Measurements from ENCODE around the gene GGT5. TPM values are rescaled to one million over a fixed set of nuclear protein-coding genes. Genes with fewer than 3 reads are reported as not detected.
"Not testable (repeated sequence)": the region's sequence is repeated elsewhere in the genome, so short reads cannot be mapped to it uniquely, and the experiment has no call there.

The GGT5 gene
- total RNA-seq, 2 donors from 2014 or later: 81.3 to 175 TPM

GRCh38 chr22:24224468-24224867 is 20.4 kb downstream of the GGT5 start:
- Histone ChIP-seq H3K27ac (no peak overlapping the region), H3K4me1 (ENCODE audit: control insufficient read depth in 1 of 2, low read depth in 2 of 2) (no peaks in the 10 kb centered on the region), H3K27me3 (replicated peaks; ENCODE audit: insufficient read depth) (no peaks in the 10 kb centered on the region), H3K36me3 (no peaks in the 10 kb centered on the region), H3K4me3 (no peak overlapping the region), H3K9me3 (no peaks in the 10 kb centered on the region)
- DNase-seq (ENCODE audit: low spot score) (no peak), ATAC-seq (ENCODE audit: insufficient number of reproducible peaks, low FRiP score, low read depth) (no peak)
- no peak for TF ChIP-seq CTCF (IDR thresholded peaks at IDR 0.05)

GRCh38 chr22:24219750-24220149 is 25.1 kb downstream of the GGT5 start:
- Histone ChIP-seq H3K4me3 (no peak overlapping the region), H3K9me3 (no peaks in the 10 kb centered on the region), H3K27ac (no peak overlapping the region), H3K4me1 (ENCODE audit: control insufficient read depth in 1 of 2, low read depth in 2 of 2) (no peaks in the 10 kb centered on the region), H3K36me3 (no peaks in the 10 kb centered on the region), H3K27me3 (replicated peaks; ENCODE audit: insufficient read depth) (no peaks in the 10 kb centered on the region)
- DNase-seq (ENCODE audit: low spot score) (no peak), ATAC-seq (ENCODE audit: insufficient number of reproducible peaks, low FRiP score, low read depth) (no peak)
- TF ChIP-seq CTCF (IDR thresholded peaks at IDR 0.05): no peak

- no peaks in the 10 kb centered on the region for H3K4me1 ChIP-seq (ENCODE audit: control insufficient read depth in 1 of 2, low read depth in 2 of 2)
- no peak for TF ChIP-seq CTCF (IDR thresholded peaks at IDR 0.05)
- H3K4me3 ChIP-seq: no peak overlapping the region
- no peak overlapping the region for H3K27ac ChIP-seq
- H3K36me3 ChIP-seq: no peaks in the 10 kb centered on the region
- DNase-seq (ENCODE audit: low spot score): no peak
- no peaks in the 10 kb centered on the region for H3K9me3 ChIP-seq
- no peak for ATAC-seq (ENCODE audit: insufficient number of reproducible peaks, low FRiP score, low read depth)
- H3K27me3 ChIP-seq (replicated peaks; ENCODE audit: insufficient read depth): no peaks in the 10 kb centered on the region
Observed at GRCh38 chr22:24217384-24217783, 27.5 kb downstream of the GGT5 start.

GRCh38 chr22:24216541-24217209 is 28.2 kb downstream of the GGT5 start:
- Histone ChIP-seq H3K4me3 (no peak overlapping the region), H3K9me3 (no peaks in the 10 kb centered on the region), H3K27me3 (replicated peaks; ENCODE audit: insufficient read depth) (no peaks in the 10 kb centered on the region), H3K36me3 (no peaks in the 10 kb centered on the region), H3K27ac (no peak overlapping the region), H3K4me1 (ENCODE audit: control insufficient read depth in 1 of 2, low read depth in 2 of 2) (no peaks in the 10 kb centered on the region)
- ATAC-seq (ENCODE audit: insufficient number of reproducible peaks, low FRiP score, low read depth) (no peak), DNase-seq (ENCODE audit: low spot score) (no peak)
- TF ChIP-seq CTCF (IDR thresholded peaks at IDR 0.05): no peak

GRCh38 chr22:24214467-24215285 is 30.2 kb downstream of the GGT5 start:
- H3K9me3 ChIP-seq: no peaks in the 10 kb centered on the region
- ATAC-seq (ENCODE audit: insufficient number of reproducible peaks, low FRiP score, low read depth) (no peak), DNase-seq (ENCODE audit: low spot score) (no peak)
- no peak overlapping the region for H3K4me3 ChIP-seq
- H3K27me3 ChIP-seq (replicated peaks; ENCODE audit: insufficient read depth): no peaks in the 10 kb centered on the region
- H3K36me3 ChIP-seq: no peaks in the 10 kb centered on the region
- no peak overlapping the region for H3K27ac ChIP-seq
- no peaks in the 10 kb centered on the region for H3K4me1 ChIP-seq (ENCODE audit: control insufficient read depth in 1 of 2, low read depth in 2 of 2)
- no peak for TF ChIP-seq CTCF (IDR thresholded peaks at IDR 0.05)

GRCh38 chr22:24213111-24213510 is 31.8 kb downstream of the GGT5 start:
- not testable (repeated sequence) for H3K36me3 ChIP-seq; H3K27ac ChIP-seq; H3K4me3 ChIP-seq; H3K27me3 ChIP-seq (replicated peaks; ENCODE audit: insufficient read depth); H3K4me1 ChIP-seq (ENCODE audit: control insufficient read depth in 1 of 2, low read depth in 2 of 2); ATAC-seq (ENCODE audit: insufficient number of reproducible peaks, low FRiP score, low read depth); H3K9me3 ChIP-seq; DNase-seq (ENCODE audit: low spot score)

- not testable (repeated sequence) for H3K36me3 ChIP-seq; H3K4me3 ChIP-seq; H3K27me3 ChIP-seq (replicated peaks; ENCODE audit: insufficient read depth); H3K27ac ChIP-seq; ATAC-seq (ENCODE audit: insufficient number of reproducible peaks, low FRiP score, low read depth); H3K9me3 ChIP-seq; DNase-seq (ENCODE audit: low spot score)
- peaks cover 15 to 18% of the 10 kb centered on the region in 2 donors for H3K4me1 ChIP-seq (ENCODE audit: control insufficient read depth in 1 of 2, low read depth in 2 of 2)
Observed at GRCh38 chr22:24211716-24212115, 33.2 kb downstream of the GGT5 start.

- not testable (repeated sequence) for H3K36me3 ChIP-seq; H3K27ac ChIP-seq; ATAC-seq (ENCODE audit: insufficient number of reproducible peaks, low FRiP score, low read depth); DNase-seq (ENCODE audit: low spot score); H3K9me3 ChIP-seq; H3K27me3 ChIP-seq (replicated peaks; ENCODE audit: insufficient read depth); H3K4me3 ChIP-seq
- peaks cover 19 to 23% of the 10 kb centered on the region in 2 donors for H3K4me1 ChIP-seq (ENCODE audit: control insufficient read depth in 1 of 2, low read depth in 2 of 2)
Observed at GRCh38 chr22:24210409-24210808, 34.5 kb downstream of the GGT5 start.
